Measurements from ENCODE around the gene CLN6.

Gene CLN6

GRCh38 chr15:68229386-68230156 is at the start of gene CLN6:
Gene CLN6, minus strand, starts transcription at chr15:68229728. Its CDS starts 144 bp downstream, at chr15:68229584.
- peak in 12 of 14 donors; percentile 66 to 87 (median 83) for DNase-seq

- DNase-seq = no peak
Observed at GRCh38 chr15:68278595-68279405, 49.3 kb upstream of the CLN6 start.

GRCh38 chr15:68278345-68278594 is 48.7 kb upstream of the CLN6 start:
- no peak for DNase-seq

- peak; percentile 91 to 99 (median 96) for DNase-seq
Observed at GRCh38 chr15:68277603-68278344, 48.2 kb upstream of the CLN6 start, which contains the start of gene FEM1B. Gene FEM1B, plus strand, starts transcription at chr15:68277745. Its CDS starts 673 bp downstream, at chr15:68278418.

GRCh38 chr15:68277131-68277602 is 47.6 kb upstream of the CLN6 start:
- DNase-seq = peak in 3 of 14 donors; percentile 76 to 81 (median 80)

GRCh38 chr15:68276668-68277067 is 47.1 kb upstream of the CLN6 start:
- DNase-seq = peak in 1 of 14 donors; percentile 45

GRCh38 chr15:68275165-68275746 is 45.7 kb upstream of the CLN6 start:
- no peak for DNase-seq

GRCh38 chr15:68274201-68274848 is 44.8 kb upstream of the CLN6 start:
- no peak for DNase-seq

- DNase-seq = no peak
Observed at GRCh38 chr15:68272721-68273271, 43.3 kb upstream of the CLN6 start.

GRCh38 chr15:68271854-68272471 is 42.4 kb upstream of the CLN6 start:
- peak in 6 of 14 donors; percentile 28 to 51 (median 40) for DNase-seq

GRCh38 chr15:68268405-68268804 is 38.9 kb upstream of the CLN6 start:
- DNase-seq = no peak

- no peak for DNase-seq
Observed at GRCh38 chr15:68265674-68266073, 36.1 kb upstream of the CLN6 start.

GRCh38 chr15:68265081-68265480 is 35.6 kb upstream of the CLN6 start:
- no peak for DNase-seq

GRCh38 chr15:68264282-68264681 is 34.8 kb upstream of the CLN6 start:
- no peak for DNase-seq

- no peak for DNase-seq
Observed at GRCh38 chr15:68262514-68263356, 33.2 kb upstream of the CLN6 start.

GRCh38 chr15:68261980-68262379 is 32.5 kb upstream of the CLN6 start:
- DNase-seq = no peak

- DNase-seq = no peak
Observed at GRCh38 chr15:68261241-68261640, 31.7 kb upstream of the CLN6 start.

- no peak for DNase-seq
Observed at GRCh38 chr15:68259883-68260282, 30.4 kb upstream of the CLN6 start.

- DNase-seq = no peak
Observed at GRCh38 chr15:68258692-68259091, 29.2 kb upstream of the CLN6 start.

All from C1 segment of cervical spinal cord (tissue), 14 donors.